ENCODE results near the gene ZNF700. TPM values are rescaled to one million over a fixed set of nuclear protein-coding genes. Genes with fewer than 3 reads are reported as not detected.
"Not testable (repeated sequence)": the region's sequence is repeated elsewhere in the genome, so short reads cannot be mapped to it uniquely, and the experiment has no call there.

Gene ZNF700
- total RNA-seq, 2 experiments from 2014 or later, result 12.0 to 14.0 TPM

DNA sequence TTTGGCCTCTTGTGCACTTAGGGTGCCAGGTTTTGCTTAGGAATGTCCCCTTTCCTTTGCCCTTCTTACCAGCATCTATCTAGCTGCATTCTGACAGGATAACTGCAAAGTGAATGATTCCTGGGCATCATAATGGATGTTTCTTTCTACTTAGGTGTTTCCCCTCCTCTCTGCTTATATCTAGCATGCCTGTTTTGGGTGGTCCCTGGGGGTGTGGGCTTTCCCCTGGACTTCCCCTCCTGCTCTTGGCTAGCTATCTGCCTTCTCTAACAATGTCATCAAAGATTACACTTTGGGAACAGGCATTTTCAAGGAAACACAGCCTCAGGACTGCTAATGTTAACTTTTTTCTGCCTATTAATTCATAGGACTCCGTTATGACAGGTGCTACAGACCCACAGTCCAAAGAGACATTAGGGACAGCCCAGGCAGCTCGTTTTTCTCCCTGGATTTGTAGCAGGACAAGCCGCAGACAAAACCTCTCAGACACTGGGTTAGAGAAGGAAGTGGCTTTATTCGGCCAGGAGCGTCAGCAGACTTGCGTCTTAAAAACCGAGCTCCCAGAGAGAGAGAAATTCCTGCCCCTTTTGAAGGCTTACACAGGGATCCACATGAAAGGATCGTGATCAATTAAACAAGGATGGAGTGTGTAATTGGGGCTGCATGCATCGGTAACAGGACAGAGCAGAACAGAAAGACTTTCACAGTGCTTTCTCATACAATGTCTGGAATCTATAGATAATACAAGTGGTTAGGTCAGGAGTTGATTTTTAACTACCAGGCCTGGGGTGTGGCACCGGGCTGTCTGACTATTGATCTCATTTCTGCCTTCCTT lies 17.3 kb downstream of the ZNF700 start:
- ATAC-seq (no peak), DNase-seq (no peak)
- H3K4me3 Mint-ChIP-seq, result no peak overlapping the region
- H3K27me3 Mint-ChIP-seq, result no peaks in the 10 kb centered on the region
- no peak overlapping the region for H3K27ac Mint-ChIP-seq
- H3K9me3 Mint-ChIP-seq, result peaks cover 59% of the 10 kb centered on the region
- intact Hi-C loops (cut with micrococcal nuclease), result no loop called here
- ChIA-PET CTCF (interaction anchor here (0.6 kb wide), 1 partner anchor 144 kb away, joined by 3 read pairs; the partner anchor contains the start of gene ZNF491), POLR2A (no interaction called here)
- no peak for TF ChIP-seq CTCF (IDR thresholded peaks at IDR 0.05)
- H3K4me1 Mint-ChIP-seq (ENCODE audit: low read depth), result no peaks in the 10 kb centered on the region
- H3K36me3 Mint-ChIP-seq (ENCODE audit: low read depth), result peaks cover 85% of the 10 kb centered on the region

- POLR2A ChIA-PET, result interaction anchor here (1.2 kb wide), 1 partner anchor 60 kb away, joined by 4 read pairs; no protein-coding TSS in a partner anchor
- ATAC-seq (no peak), DNase-seq (no peak)
- Mint-ChIP-seq H3K27me3 (no peaks in the 10 kb centered on the region), H3K4me1 (ENCODE audit: low read depth) (no peaks in the 10 kb centered on the region), H3K4me3 (no peak overlapping the region), H3K27ac (no peak overlapping the region), H3K9me3 (peaks cover 62% of the 10 kb centered on the region), H3K36me3 (ENCODE audit: low read depth) (peaks cover 88% of the 10 kb centered on the region)
- CTCF ChIA-PET, result interaction anchor here (0.6 to 1.3 kb wide), 5 partner anchors 19 to 590 kb away, joined by 3 to 4 read pairs (median 3); partner anchors contain the start of gene ZNF491
- TF ChIP-seq CTCF (IDR thresholded peaks at IDR 0.05), result no peak
- intact Hi-C loops (cut with micrococcal nuclease), result no loop called here
Measured at GRCh38 chr19:11942843-11943108, 17.9 kb downstream of the ZNF700 start.

DNA sequence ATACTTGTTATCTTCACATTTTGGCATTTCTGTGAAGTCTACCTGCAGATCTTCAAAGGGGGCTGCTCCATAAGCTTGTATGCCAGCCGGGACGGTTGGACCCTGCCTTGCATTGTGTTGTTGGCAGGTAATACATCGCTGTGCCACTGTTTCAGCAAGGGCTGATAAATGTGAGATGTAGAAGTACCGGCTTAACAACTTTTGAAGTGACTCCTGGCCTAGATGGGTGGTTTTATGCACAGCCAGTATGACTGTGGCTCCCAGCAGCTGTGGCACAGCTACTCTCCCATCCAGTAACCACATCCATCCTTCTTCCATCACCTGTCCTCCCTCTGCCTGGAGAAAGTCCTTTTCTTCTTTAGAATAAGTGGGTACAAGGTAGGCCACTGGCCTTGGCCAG lies 19.7 kb downstream of the ZNF700 start:
- Mint-ChIP-seq H3K27ac (no peak overlapping the region), H3K36me3 (ENCODE audit: low read depth) (peaks cover 93% of the 10 kb centered on the region), H3K9me3 (peaks cover 74% of the 10 kb centered on the region), H3K4me3 (no peak overlapping the region), H3K27me3 (no peaks in the 10 kb centered on the region), H3K4me1 (ENCODE audit: low read depth) (no peaks in the 10 kb centered on the region)
- TF ChIP-seq CTCF (IDR thresholded peaks at IDR 0.05), result no peak
- ATAC-seq (no peak), DNase-seq (no peak)
- intact Hi-C loops (cut with micrococcal nuclease), result no loop called here
- ChIA-PET CTCF (no interaction called here), POLR2A (interaction anchor here (0.8 to 1.3 kb wide), 3 partner anchors 8 to 163 kb away, joined by 3 read pairs; no protein-coding TSS in a partner anchor)

- Mint-ChIP-seq H3K36me3 (ENCODE audit: low read depth) (peaks cover 95% of the 10 kb centered on the region), H3K4me3 (no peak overlapping the region), H3K27me3 (no peaks in the 10 kb centered on the region), H3K27ac (no peak overlapping the region), H3K9me3 (peaks cover 76% of the 10 kb centered on the region), H3K4me1 (ENCODE audit: low read depth) (no peaks in the 10 kb centered on the region)
- ChIA-PET CTCF (no interaction called here), POLR2A (no interaction called here)
- DNase-seq, result no peak
- TF ChIP-seq CTCF (IDR thresholded peaks at IDR 0.05), result no peak
- intact Hi-C loops (cut with micrococcal nuclease), result no loop called here
- no peak for ATAC-seq
Measured at GRCh38 chr19:11948646-11949045, 23.7 kb downstream of the ZNF700 start.

DNA sequence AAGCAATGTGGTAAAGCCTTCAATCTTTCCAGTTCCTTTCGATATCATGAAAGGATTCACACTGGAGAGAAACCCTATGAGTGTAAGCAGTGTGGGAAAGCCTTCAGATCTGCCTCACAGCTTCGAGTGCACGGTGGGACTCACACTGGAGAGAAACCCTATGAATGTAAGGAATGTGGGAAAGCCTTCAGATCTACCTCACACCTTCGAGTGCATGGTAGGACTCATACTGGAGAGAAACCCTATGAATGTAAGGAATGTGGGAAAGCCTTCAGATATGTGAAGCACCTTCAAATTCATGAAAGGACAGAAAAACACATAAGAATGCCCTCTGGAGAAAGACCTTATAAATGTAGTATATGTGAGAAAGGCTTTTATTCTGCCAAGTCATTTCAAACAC lies 24.3 kb downstream of the ZNF700 start:
- ATAC-seq, result no peak
- Mint-ChIP-seq H3K4me1 (ENCODE audit: low read depth) (no peaks in the 10 kb centered on the region), H3K9me3 (peaks cover 70% of the 10 kb centered on the region), H3K27me3 (no peaks in the 10 kb centered on the region), H3K27ac (no peak overlapping the region), H3K4me3 (no peak overlapping the region), H3K36me3 (ENCODE audit: low read depth) (peaks cover 90% of the 10 kb centered on the region)
- ChIA-PET CTCF (no interaction called here), POLR2A (no interaction called here)
- no peak for TF ChIP-seq CTCF (IDR thresholded peaks at IDR 0.05)
- no peak for DNase-seq
- intact Hi-C loops (cut with micrococcal nuclease), result no loop called here

DNA sequence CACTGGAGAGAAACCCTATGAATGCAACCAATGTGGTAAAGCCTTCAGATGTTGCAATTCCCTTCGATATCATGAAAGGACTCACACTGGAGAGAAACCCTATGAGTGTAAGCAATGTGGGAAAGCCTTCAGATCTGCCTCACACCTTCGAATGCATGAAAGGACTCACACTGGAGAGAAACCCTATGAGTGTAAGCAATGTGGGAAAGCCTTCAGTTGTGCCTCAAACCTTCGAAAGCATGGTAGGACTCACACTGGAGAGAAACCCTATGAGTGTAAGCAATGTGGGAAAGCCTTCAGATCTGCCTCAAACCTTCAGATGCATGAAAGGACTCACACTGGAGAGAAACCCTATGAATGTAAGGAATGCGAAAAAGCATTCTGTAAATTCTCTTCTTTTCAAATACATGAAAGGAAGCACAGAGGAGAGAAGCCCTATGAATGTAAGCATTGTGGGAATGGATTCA lies 24.7 kb downstream of the ZNF700 start:
- H3K36me3 Mint-ChIP-seq (ENCODE audit: low read depth), result peaks cover 85% of the 10 kb centered on the region
- peaks cover 66% of the 10 kb centered on the region for H3K9me3 Mint-ChIP-seq
- CTCF ChIA-PET; intact Hi-C loops (cut with micrococcal nuclease); H3K27ac Mint-ChIP-seq; POLR2A ChIA-PET; H3K27me3 Mint-ChIP-seq; DNase-seq; ATAC-seq; H3K4me1 Mint-ChIP-seq (ENCODE audit: low read depth): not testable (repeated sequence)
- H3K4me3 Mint-ChIP-seq, result peak overlapping the region; percentile 24
